WI38 (cell line): ENCODE data around the gene MIGA1.

ENCODE experiments used
- H3K4me3 ChIP-seq: 2 replicates; pipeline ENCODE4 v1.5.1; 2011; ENCODE audit warnings: low read depth, mild to moderate bottlenecking, control low read depth, low read length
- TF ChIP-seq, protein P1 (sequence below): IDR thresholded peaks from 2 replicates; pipeline ENCODE4 v1.5.1; 2012; ENCODE audit warnings: low read depth, mild to moderate bottlenecking, control low read depth, low read length

The MIGA1 gene

DNA sequence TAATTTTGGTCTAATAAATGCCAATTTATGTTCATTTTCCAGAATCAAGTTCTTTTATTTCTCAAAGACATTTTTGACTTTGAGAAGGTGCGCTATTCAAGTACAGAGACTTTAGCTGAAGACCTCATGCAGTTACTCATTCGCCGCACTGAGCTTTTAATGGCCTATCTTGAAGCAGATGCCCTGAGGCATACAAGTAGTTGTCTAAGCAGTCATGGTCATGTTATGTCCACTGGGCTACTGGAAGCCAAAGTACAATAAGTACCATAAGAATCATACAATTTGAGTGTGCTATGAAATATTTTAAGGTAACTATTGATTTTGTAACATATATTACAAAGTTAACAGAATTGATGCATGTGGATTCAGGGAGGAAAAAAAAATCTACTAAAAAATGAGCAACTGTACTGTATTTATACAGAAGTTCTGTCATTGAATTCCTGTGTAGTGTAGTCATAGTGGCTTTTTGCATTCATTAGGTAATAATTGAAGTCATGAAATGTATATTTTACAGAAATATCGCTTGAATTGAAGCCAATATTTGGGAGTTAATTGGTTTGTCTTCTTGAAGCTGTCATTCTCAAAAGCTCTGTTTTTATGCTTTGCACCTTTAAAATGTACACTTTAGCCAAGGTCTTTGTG lies 95.5 kb downstream of the MIGA1 start:
- TF ChIP-seq, protein P1, sequence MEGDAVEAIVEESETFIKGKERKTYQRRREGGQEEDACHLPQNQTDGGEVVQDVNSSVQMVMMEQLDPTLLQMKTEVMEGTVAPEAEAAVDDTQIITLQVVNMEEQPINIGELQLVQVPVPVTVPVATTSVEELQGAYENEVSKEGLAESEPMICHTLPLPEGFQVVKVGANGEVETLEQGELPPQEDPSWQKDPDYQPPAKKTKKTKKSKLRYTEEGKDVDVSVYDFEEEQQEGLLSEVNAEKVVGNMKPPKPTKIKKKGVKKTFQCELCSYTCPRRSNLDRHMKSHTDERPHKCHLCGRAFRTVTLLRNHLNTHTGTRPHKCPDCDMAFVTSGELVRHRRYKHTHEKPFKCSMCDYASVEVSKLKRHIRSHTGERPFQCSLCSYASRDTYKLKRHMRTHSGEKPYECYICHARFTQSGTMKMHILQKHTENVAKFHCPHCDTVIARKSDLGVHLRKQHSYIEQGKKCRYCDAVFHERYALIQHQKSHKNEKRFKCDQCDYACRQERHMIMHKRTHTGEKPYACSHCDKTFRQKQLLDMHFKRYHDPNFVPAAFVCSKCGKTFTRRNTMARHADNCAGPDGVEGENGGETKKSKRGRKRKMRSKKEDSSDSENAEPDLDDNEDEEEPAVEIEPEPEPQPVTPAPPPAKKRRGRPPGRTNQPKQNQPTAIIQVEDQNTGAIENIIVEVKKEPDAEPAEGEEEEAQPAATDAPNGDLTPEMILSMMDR, result no peak
- no peak overlapping the region for H3K4me3 ChIP-seq

DNA sequence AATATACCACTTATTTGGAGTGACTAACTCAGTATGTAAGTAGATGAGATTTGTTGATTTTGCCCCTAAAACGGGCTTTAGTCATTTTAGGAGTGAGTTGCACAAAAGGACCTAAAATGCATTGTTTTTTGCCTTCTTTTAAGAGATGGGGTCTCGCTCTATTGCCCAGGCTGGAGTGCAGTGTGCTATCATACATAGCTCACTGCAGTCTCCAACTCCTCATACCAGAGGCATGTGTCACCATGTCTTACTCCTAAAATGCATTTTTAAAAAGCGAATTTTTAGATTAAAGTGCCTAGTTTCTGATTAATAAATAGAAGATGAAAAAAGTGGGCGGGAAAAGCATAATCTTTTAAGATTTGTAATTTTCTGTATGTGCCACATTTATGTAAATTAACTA lies 97.4 kb downstream of the MIGA1 start:
- no peak overlapping the region for H3K4me3 ChIP-seq
- TF ChIP-seq, protein P1, result no peak

DNA sequence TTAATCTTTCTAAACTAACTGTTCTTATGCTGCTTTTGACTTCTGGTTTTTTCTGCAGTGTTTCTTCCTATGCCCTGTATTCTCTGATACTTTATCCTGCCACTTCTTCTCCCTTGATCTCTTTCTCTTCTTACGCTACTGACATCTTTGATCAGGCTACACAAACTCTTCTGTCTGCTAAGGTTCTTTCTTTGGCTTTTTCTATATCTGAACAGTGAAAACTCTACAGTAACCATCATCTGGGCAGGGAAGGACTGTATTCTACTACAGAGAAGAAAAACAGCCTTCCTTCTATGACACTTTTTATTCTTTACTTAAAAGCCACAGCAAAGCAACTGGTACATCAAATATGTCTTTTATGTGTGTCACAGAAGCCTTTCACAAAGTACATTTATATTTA lies 101.6 kb downstream of the MIGA1 start:
- TF ChIP-seq, protein P1, result no peak
- H3K4me3 ChIP-seq, result no peak overlapping the region

DNA sequence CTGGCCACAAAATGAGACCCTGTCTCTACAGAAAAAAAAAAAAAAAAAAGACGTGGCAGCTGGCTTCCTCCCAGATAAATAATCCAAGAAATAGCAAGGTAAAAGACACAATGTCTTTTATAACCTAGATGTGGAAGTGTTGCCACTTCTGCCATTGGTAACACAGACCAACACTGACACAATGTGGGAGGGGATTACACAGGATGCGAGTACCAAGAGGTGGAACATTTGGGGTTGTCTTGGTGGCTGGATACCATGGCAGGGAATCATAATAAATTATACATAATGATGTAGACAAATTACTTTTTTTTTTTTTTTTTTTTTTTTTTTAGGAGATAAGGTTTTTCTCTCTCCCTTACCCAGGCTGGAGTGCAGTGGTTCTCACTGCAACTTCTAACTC lies 103.0 kb downstream of the MIGA1 start:
- TF ChIP-seq, protein P1, result no peak
- H3K4me3 ChIP-seq, result no peak overlapping the region

DNA sequence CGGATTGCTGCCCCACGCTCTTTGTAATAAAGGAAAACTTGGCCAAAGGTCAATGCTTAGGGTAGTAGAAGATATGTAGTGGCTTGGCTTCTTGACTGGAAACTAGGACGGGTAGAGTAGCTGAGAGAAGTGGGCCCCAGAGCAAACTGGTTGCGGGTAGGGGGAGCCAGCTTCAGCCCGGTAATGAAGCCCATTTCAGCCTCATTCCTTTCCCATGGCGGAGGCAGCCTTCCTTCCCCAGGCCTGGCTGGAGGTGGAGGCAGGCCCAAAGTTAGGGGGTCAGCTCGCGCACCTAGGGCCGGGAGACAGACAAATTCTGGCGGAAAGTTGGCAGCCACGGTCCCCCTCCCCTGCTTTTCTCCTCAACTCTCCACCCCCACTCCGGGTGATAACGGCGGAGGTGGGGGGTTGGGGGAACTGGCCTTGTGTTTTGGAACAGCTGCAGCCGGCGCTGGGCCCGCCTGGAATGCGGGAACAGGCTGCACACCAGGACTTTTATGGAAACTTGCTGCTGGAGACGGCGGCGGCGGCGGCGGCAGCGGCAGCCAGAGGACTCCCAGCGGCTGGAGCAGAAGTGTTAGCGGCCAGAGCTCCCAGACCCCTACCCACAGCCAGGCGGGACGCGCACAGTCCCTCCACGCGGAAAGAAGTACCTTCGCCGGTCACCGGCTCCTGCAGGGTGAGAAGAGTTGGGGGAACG lies 108.8 kb downstream of the MIGA1 start, which contains the start of gene NEXN:
TSS of gene NEXN (plus strand) at position 544 of the 700 bp plus-strand sequence. CDS start 27,483 bp downstream, outside the sequence.
- TF ChIP-seq, protein P1, result no peak
- H3K4me3 ChIP-seq, result peak within 1 kb of the TSS; percentile 90

DNA sequence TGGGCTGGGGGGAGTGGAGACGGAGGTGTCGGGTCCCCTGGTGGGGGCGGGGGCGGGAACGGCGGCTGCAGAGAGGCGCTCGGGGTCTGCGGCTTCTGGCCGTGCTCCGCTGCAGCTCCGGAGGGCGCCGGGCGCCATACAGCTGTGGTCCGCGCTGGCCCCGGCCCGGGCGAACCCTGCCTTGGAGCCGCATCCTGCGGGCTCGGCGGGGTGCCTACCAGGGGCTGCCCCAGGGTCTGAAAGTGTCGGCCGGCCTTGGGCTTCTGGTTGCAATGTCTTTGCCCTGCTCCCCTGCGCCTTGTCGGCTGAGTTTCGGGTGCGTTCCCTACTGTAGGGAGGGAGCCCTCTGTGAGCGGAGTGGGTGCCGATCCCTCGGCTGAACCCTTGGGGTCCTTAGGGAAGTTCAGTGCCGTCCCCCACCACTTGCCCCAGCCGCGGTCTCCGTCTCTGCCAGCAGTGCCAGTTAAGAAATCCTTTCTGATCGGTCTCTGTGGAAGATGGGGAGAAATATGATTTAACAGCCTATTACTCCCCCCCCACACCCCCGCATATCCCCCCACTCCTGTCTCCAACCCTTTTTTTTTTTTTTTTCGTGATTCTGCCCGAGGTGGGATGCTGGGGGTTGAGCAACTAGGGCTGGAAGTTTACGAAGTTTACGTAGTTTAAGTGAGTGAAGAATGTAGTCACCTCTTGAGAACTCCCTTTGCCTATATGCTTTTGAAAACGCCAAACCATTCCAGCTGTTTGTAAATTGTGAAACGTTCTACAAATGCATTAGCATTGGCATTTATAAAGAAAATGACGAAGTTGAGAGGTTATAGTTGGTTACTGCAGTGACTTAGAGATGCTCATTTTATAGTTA lies 109.6 kb downstream of the MIGA1 start:
- peak overlapping the region; percentile 90 for H3K4me3 ChIP-seq
- TF ChIP-seq, protein P1, result no peak

DNA sequence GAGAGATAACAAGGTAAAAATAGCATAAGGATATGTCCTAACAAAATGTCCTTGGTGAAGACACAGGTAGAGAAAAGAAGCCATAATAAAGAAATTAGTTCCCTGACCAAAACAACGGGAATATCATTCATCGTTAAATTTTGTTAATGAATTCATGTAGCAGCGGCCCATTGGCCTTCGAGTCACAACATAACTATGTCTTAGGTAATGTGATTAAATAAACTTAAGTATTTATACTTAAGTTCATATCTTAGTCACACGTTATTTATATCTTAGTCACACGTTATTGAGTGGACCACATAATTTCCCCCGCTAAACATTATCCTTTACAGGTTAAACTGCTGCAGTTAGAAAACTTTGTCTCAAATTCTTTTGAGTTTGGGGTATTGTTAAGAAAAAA lies 110.2 kb downstream of the MIGA1 start:
- peak overlapping the region; percentile 90 for H3K4me3 ChIP-seq
- TF ChIP-seq, protein P1, result no peak
